ENCODE data around the gene MCC. TPM values are rescaled to one million over a fixed set of nuclear protein-coding genes. Genes with fewer than 3 reads are reported as not detected.

The MCC gene
- total RNA-seq, 2 experiments from 2014 or later = 4.0 to 4.1 TPM

DNA sequence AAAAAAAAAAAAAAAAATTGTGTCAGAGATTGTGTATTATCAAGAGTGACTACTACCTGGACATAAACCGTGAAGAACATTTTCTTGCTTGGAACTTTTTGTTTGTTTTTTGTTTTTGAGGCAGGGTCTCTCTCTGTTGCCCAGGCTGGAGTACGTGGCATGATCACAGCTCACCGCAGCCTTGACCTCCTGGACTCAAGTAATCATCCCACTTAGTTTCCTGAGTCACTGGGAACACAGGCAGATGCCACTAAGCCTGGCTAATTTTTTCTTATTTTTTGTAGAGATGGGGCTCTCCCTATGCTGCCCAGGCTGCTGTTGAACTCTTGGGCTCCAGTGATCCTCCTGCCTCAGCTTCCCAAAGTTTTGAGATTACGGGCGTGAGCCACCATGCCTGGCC lies 485.8 kb downstream of the MCC start:
- Mint-ChIP-seq H3K27ac (no peak overlapping the region), H3K36me3 (peaks cover 36% of the 10 kb centered on the region), H3K9me3 (no peaks in the 10 kb centered on the region), H3K4me3 (no peak overlapping the region), H3K27me3 (no peaks in the 10 kb centered on the region), H3K4me1 (ENCODE audit: low read depth) (peaks cover 9% of the 10 kb centered on the region)
- ChIA-PET CTCF (no interaction called here), POLR2A (interaction anchor here (0.6 to 0.7 kb wide), 2 partner anchors 50 to 277 kb away, joined by 4 to 7 read pairs; no protein-coding TSS in a partner anchor)
- intact Hi-C loops (cut with micrococcal nuclease) = no loop called here
- no peak for DNase-seq

DNA sequence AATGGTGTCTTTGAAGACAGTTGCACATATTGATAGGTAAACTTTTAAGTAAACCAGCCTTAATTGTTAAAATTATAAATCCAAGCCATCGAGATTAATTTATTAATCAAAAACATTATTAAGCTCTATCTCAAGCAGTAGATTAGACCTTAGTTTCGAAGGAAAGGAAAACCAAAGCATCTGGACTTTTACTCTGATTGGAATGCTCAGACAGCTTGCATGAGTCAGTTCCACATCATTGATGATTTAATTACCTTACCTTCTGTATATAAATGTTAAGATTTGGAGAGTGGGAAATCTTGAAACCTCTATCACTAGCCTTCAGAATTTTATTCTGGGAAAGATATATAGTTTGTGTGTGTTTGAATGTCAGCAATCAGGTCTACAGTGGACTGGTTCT lies 487.8 kb downstream of the MCC start:
- POLR2A ChIA-PET = no interaction called here
- intact Hi-C loops (cut with micrococcal nuclease) = no loop called here
- no peak overlapping the region for H3K4me3 Mint-ChIP-seq
- no peak for DNase-seq
- H3K27ac Mint-ChIP-seq = no peak overlapping the region
- H3K4me1 Mint-ChIP-seq (ENCODE audit: low read depth) = peaks cover 19% of the 10 kb centered on the region
- no peaks in the 10 kb centered on the region for H3K27me3 Mint-ChIP-seq
- H3K36me3 Mint-ChIP-seq = peaks cover 44% of the 10 kb centered on the region
- CTCF ChIA-PET = no interaction called here
- no peaks in the 10 kb centered on the region for H3K9me3 Mint-ChIP-seq

DNA sequence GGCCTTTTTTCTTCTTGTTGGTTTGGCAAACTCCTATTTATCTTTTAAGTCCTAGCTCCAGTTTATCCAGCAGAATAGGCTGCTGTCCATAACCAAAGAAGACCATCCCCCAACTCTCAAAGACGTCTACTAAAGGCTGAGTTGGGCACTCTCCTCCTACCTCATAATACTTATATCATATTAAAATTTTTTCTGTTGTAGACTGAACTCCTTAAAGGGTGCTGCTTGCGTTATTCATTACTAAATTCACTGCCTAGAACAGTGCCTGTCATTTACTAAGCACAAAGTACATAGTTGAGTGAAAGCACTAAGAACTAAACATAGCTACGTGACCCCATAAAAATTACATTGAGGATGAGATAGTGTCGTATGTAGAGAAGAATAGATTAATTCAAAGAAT lies 490.0 kb downstream of the MCC start:
- no peaks in the 10 kb centered on the region for H3K9me3 Mint-ChIP-seq
- CTCF ChIA-PET = interaction anchor here (0.8 to 4.6 kb wide), 2 partner anchors 358 to 606 kb away, joined by 3 to 30 read pairs; no protein-coding TSS in a partner anchor
- intact Hi-C loops (cut with micrococcal nuclease) = loop anchor here (5.0 kb wide), 3 partner anchors 214 to 514 kb away; partner anchors contain the start of gene YTHDC2
- H3K27me3 Mint-ChIP-seq = no peaks in the 10 kb centered on the region
- no peak for DNase-seq
- H3K27ac Mint-ChIP-seq = no peak overlapping the region
- POLR2A ChIA-PET = no interaction called here
- H3K36me3 Mint-ChIP-seq = peaks cover 34% of the 10 kb centered on the region
- H3K4me3 Mint-ChIP-seq = no peak overlapping the region
- H3K4me1 Mint-ChIP-seq (ENCODE audit: low read depth) = peaks cover 19% of the 10 kb centered on the region

DNA sequence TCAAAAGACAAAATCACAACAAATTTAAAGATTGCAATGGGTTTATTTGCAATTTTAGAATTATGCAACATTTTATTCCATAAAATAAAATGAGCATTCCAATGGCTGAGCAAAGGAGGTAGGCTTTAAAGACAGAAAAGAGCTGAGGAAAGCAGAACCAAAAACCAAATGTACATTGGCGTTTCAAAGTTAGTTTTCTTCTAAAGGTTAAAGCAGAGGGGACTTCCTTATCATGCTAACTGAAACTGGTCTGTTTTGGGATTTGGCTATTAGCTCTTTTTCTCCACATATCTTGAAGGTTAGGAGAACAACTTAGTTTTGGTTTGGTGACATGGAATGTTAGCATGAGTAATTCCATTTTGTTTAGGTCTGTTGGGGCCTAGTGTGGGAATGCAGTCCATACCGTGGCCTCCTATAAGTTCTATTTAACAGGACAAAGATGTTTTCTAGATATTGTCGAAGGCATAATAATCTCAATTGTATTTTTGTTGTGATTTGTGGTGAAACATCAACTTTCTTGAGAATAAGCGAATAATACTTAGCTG lies 491.4 kb downstream of the MCC start:
- ChIA-PET CTCF (interaction anchor here (0.7 to 4.6 kb wide), 53 partner anchors 10 to 618 kb away, joined by 3 to 51 read pairs (median 5); partner anchors contain the start of genes DCP2 and YTHDC2), POLR2A (no interaction called here)
- Mint-ChIP-seq H3K36me3 (peaks cover 27% of the 10 kb centered on the region), H3K4me3 (no peak overlapping the region), H3K27me3 (no peaks in the 10 kb centered on the region), H3K27ac (no peak overlapping the region), H3K4me1 (ENCODE audit: low read depth) (peaks cover 17% of the 10 kb centered on the region), H3K9me3 (no peaks in the 10 kb centered on the region)
- intact Hi-C loops (cut with micrococcal nuclease) = loop anchor here (1.0 to 5.0 kb wide), 5 partner anchors 215 to 609 kb away; partner anchors contain the start of gene YTHDC2
- DNase-seq = no peak

DNA sequence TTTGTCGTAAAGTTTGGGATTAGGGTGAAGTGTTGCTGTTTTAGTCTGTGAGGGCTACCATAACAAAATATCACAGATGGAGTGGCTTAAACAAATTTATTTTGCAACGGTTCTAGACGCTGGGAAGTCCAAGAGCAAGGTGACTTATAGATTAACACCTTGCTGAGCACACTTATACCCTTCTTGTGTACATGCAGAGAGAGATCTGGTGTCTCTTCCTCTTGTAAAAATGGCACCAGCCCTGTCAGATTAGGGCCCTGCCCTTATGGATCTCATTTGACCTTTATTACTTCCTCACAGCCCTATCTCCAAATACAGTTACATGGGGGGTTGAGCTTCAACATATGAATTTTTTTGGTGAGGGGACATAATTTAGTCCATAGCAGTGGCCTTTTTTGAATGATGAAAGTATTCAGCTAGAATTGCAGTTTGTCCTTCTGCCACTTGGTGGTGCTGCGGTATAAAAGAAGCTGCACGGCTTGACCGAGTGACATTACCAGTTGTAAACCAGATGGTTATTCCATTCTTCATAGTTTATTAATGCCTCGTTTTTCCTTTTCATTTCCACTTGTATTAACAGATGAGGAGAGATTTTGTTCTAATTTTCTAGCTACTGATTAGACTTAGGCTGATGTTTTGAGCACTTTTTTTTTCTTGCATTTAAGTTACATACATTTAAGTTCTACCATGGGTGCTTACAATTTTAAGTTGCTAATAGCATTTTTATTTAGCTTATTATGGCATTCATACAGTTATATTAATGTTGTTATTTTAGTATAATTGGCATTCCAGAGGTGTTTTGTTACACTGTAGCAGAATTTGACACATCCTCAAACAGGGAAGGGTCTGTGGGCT lies 492.3 kb downstream of the MCC start:
- Mint-ChIP-seq H3K36me3 (peaks cover 27% of the 10 kb centered on the region), H3K4me1 (ENCODE audit: low read depth) (peaks cover 23% of the 10 kb centered on the region), H3K9me3 (no peaks in the 10 kb centered on the region), H3K4me3 (no peak overlapping the region), H3K27ac (no peak overlapping the region), H3K27me3 (no peaks in the 10 kb centered on the region)
- CTCF ChIA-PET = interaction anchor here (0.7 to 4.6 kb wide), 70 partner anchors 10 to 619 kb away, joined by 3 to 51 read pairs (median 4); partner anchors contain the start of genes DCP2 and YTHDC2
- intact Hi-C loops (cut with micrococcal nuclease) = loop anchor here (1.0 to 5.0 kb wide), 5 partner anchors 216 to 610 kb away; partner anchors contain the start of gene YTHDC2
- POLR2A ChIA-PET = no interaction called here
- peak; percentile 83 for DNase-seq

DNA sequence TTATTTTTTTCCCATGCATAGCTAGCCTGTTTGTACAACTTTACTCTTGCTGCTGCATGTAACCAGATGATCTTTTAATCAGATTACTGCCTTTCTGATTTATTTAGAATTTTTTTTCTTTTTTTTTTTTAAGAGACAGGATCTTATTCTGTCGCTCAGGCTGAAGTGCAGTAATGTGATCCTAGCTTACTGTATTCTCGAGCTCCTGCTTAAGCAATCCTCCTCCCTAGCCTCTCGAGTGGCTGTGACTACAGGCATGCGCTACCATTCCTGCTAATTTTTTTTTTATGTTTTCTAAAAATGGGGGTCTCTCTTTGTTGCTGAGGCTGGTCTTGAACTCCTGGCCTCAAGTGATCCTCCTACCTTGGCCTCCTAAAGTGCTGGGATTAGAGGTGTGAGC lies 502.0 kb downstream of the MCC start:
- no peaks in the 10 kb centered on the region for H3K9me3 Mint-ChIP-seq
- peaks cover 20% of the 10 kb centered on the region for H3K36me3 Mint-ChIP-seq
- ChIA-PET POLR2A (interaction anchor here (2.2 kb wide), 1 partner anchor 10 kb away, joined by 7 read pairs; the partner anchor contains the start of gene DCP2), CTCF (interaction anchor here (1.3 to 4.9 kb wide), 4 partner anchors 10 to 626 kb away, joined by 3 to 32 read pairs (median 4); partner anchors contain the start of gene DCP2)
- H3K27ac Mint-ChIP-seq = no peak overlapping the region
- no peak overlapping the region for H3K4me3 Mint-ChIP-seq
- H3K27me3 Mint-ChIP-seq = no peaks in the 10 kb centered on the region
- DNase-seq = no peak
- intact Hi-C loops (cut with micrococcal nuclease) = no loop called here
- peaks cover 62% of the 10 kb centered on the region for H3K4me1 Mint-ChIP-seq (ENCODE audit: low read depth)

DNA sequence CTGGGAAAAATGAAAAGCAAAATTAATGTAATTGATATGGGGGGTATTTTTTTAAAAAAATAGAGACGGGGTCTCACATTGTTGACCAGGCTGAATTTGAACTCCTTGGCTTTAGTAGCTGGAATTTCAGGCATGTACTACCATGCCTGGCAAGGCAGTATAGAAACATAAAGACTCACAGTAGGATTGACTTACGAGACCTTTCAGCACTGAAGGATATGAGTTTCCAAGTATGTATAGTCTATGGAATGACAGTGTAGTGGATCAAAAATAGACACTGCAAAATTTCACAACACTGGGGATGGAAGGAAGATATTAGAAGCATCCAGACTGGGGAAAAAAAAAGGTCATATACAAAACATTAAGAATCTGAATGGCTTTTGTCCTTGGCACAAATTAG lies 504.9 kb downstream of the MCC start:
- Mint-ChIP-seq H3K9me3 (no peaks in the 10 kb centered on the region), H3K36me3 (peaks cover 24% of the 10 kb centered on the region), H3K4me1 (ENCODE audit: low read depth) (peaks cover 61% of the 10 kb centered on the region), H3K27ac (no peak overlapping the region), H3K4me3 (no peak overlapping the region), H3K27me3 (no peaks in the 10 kb centered on the region)
- intact Hi-C loops (cut with micrococcal nuclease) = no loop called here
- no peak for DNase-seq
- ChIA-PET POLR2A (no interaction called here), CTCF (interaction anchor here (4.9 kb wide), 1 partner anchor 13 kb away, joined by 32 read pairs; no protein-coding TSS in a partner anchor)

GRCh38 chr5:112979723-112980122 lies 508.5 kb downstream of the MCC start:
- Mint-ChIP-seq H3K36me3 (peaks cover 23% of the 10 kb centered on the region), H3K27me3 (no peaks in the 10 kb centered on the region), H3K27ac (no peak overlapping the region), H3K4me3 (peak overlapping the region; percentile 62), H3K4me1 (ENCODE audit: low read depth) (peaks cover 62% of the 10 kb centered on the region), H3K9me3 (no peaks in the 10 kb centered on the region)
- intact Hi-C loops (cut with micrococcal nuclease) = loop anchor here (5.0 kb wide), 2 partner anchors 102 to 313 kb away; no protein-coding TSS in a partner anchor
- ChIA-PET CTCF (interaction anchor here (1.4 to 4.0 kb wide), 2 partner anchors 16 to 57 kb away, joined by 4 to 33 read pairs; no protein-coding TSS in a partner anchor), POLR2A (no interaction called here)
- no peak for DNase-seq

GRCh38 chr5:112978836-112979235 lies 509.4 kb downstream of the MCC start:
- intact Hi-C loops (cut with micrococcal nuclease) = loop anchor here (5.0 kb wide), 2 partner anchors 102 to 313 kb away; no protein-coding TSS in a partner anchor
- no peak for DNase-seq
- H3K9me3 Mint-ChIP-seq = no peaks in the 10 kb centered on the region
- peaks cover 21% of the 10 kb centered on the region for H3K36me3 Mint-ChIP-seq
- POLR2A ChIA-PET = interaction anchor here (0.8 to 1.0 kb wide), 2 partner anchors 57 to 59 kb away, joined by 3 read pairs; no protein-coding TSS in a partner anchor
- peak overlapping the region; percentile 98 for H3K27ac Mint-ChIP-seq
- peaks cover 54% of the 10 kb centered on the region for H3K4me1 Mint-ChIP-seq (ENCODE audit: low read depth)
- no peaks in the 10 kb centered on the region for H3K27me3 Mint-ChIP-seq
- H3K4me3 Mint-ChIP-seq = peak overlapping the region; percentile 85
- CTCF ChIA-PET = interaction anchor here (4.0 kb wide), 1 partner anchor 17 kb away, joined by 33 read pairs; no protein-coding TSS in a partner anchor

DNA sequence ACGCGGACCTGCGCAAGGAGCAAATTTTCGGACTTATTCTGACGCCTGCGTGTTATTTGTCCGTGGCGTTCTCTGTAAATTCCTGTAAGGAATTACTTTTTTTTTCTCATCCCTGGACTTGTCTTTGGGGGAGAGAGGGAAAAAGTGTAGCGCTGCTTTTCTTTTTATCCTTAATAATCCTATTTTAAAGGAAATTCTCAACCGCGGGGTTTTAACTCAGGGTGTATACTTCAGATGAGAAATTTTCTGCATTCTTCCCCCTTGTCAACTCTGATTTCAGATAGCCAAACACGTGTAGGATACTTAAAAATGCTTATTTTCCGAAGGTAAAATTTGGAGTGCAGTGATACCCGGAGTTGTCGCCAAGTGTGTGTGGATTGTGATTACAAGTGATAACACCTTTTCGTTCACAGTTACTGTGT lies 510.8 kb downstream of the MCC start:
- H3K4me3 Mint-ChIP-seq = peak overlapping the region; percentile 85

DNA sequence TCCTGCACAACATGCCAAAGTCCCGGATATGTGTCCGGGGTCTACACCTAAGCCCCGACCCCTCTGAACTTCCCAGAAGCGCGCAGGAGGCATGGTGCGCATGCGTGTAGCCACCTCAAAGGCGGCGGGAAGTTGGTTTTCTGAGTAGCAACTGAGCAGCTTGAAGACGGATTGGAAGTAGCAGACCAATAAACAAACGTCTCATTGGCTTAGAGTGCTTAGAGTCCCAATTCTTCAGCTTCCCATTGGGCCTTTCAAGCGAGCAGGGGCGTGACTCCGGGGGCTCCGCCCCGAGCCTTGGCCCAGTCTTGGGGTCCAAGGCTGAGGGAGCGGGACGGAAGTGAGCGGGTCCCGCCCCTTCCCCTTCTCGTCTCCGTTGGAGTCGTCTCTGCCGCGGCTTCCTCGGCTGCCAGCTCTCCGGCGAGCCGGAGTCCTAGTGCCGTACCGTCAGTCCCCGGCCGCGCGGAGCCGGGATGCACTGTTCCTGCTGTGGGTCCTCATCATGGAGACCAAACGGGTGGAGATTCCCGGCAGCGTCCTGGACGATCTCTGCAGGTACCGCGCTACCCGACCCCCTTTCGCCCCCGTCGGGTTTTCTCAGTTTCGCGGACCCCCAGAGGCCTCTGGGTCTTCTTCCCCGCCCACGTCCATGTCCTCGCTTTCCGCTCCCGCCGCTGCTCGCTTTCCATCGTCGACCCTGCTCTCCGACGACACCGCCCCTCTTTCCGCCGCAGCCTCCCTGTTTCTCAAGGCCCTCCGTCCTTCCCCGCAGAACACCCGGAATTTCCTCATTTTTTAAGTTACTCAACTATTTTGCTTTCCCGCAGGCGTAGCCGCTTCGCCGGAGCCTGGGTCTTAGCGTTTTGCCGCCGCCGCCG lies 511.6 kb downstream of the MCC start, which contains the start of gene DCP2:
Gene DCP2, plus strand, starts transcription at position 367 of the 878 bp plus-strand sequence. Its CDS starts 136 bp downstream, at position 503.
- H3K36me3 Mint-ChIP-seq = peaks cover 11% of the 10 kb centered on the region
- peak within 1 kb of the TSS; percentile 85 for H3K4me3 Mint-ChIP-seq
- DNase-seq = peak; percentile 97
- intact Hi-C loops (cut with micrococcal nuclease) = loop anchor here (1.0 to 5.0 kb wide), 8 partner anchors 12 to 537 kb away; partner anchors contain the start of genes REEP5, SRP19 and YTHDC2
- no peaks in the 10 kb centered on the region for H3K27me3 Mint-ChIP-seq
- peaks cover 39% of the 10 kb centered on the region for H3K4me1 Mint-ChIP-seq (ENCODE audit: low read depth)
- no peaks in the 10 kb centered on the region for H3K9me3 Mint-ChIP-seq
- ChIA-PET POLR2A (interaction anchor here (0.7 to 3.3 kb wide), 7 partner anchors 10 to 62 kb away, joined by 3 to 23 read pairs (median 7); partner anchors contain the start of gene REEP5), CTCF (interaction anchor here (0.9 to 1.5 kb wide), 6 partner anchors 9 to 318 kb away, joined by 3 to 10 read pairs (median 4); no protein-coding TSS in a partner anchor)
- peak within 1 kb of the TSS; percentile 98 for H3K27ac Mint-ChIP-seq

More for the DNA sequence above, 510.8 kb downstream of the MCC start:
- H3K27me3 Mint-ChIP-seq = no peaks in the 10 kb centered on the region
- H3K36me3 Mint-ChIP-seq = peaks cover 15% of the 10 kb centered on the region
- ChIA-PET POLR2A (no interaction called here), CTCF (no interaction called here)
- peaks cover 42% of the 10 kb centered on the region for H3K4me1 Mint-ChIP-seq (ENCODE audit: low read depth)
- DNase-seq = no peak
- intact Hi-C loops (cut with micrococcal nuclease) = loop anchor here (2.0 to 5.0 kb wide), 5 partner anchors 43 to 315 kb away; partner anchors contain the start of gene SRP19
- peak overlapping the region; percentile 98 for H3K27ac Mint-ChIP-seq
- H3K9me3 Mint-ChIP-seq = no peaks in the 10 kb centered on the region

Measured in activated CD4-positive, alpha-beta memory T cell treated with anti-CD3 and anti-CD28 coated beads for 36 hours (primary cell).